GM12892 (cell line): ENCODE measurements around the gene KIAA1671.

Experiments used
- POLR2A ChIP-seq: IDR thresholded peaks from 2 replicates; pipeline ENCODE4 v1.6.1; 2011; ENCODE audit warnings: low read depth, low read length, control low read depth
- POLR2AphosphoS5 ChIP-seq: IDR thresholded peaks from 2 replicates; pipeline ENCODE4 v1.6.1; 2011; ENCODE audit warnings: low read depth, low read length, control low read depth

DNA sequence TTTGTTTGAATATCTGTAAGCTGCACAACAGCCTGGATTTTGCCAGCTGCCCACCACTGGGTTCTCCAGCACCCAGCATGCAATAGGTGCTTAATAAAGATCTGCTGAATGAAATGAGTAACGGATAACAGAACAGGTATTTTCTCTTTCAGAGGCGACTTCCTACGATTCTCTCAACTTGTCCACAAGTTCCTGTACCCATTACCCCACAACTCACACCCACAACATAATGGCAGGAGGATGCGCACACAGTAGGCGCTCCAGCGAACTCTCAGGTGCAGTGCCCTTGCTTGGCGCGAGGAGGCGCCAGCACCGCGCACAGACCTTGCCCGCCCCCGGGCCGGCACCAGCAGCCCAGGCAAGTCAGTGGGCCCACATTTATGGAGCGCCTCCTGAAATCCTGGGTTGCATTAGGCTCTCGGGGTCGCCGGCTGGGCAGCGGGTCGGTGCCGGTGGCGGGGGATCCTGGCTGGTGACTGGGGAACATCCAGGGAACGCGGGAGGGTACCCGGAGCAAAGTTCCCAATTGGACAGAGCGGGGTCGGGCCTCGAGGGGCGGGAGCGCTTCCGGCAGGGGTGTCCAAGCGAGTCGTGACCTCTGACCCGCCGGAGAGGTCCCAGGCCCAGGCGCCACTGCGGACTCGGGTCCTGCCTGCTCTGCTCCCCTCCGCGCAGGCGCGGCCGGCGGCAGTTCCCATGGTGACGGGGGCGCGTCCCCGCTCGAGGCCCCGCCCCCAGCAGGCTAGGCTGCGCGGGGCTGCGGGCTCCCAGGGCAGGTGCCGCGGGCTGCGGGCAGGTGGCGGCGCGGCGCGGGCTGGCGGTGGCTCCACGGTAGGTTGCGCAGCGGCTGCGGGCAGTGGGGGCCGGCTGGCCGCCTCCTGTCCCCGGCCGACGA lies at the start of gene KIAA1671:
- TF ChIP-seq POLR2A (no peak), POLR2AphosphoS5 (no peak)
